HG03103 (cell line): Measurements from ENCODE around the gene ATP5F1B.

ENCODE experiments used
- ATAC-seq: cut with Tn5 transposase; IDR thresholded peaks from one replicate; pipeline ENCODE4 v1.9.1; 2021; ENCODE audit warnings: low read depth; ENCODE audit not compliant: unreplicated experiment

Gene ATP5F1B

GRCh38 chr12:56645717-56646446, at the start of gene ATP5F1B:
ATP5F1B (minus strand) TSS chr12:56645984; CDS start chr12:56645963, 21 bp downstream.
- peak; percentile 97 for ATAC-seq

GRCh38 chr12:56694161-56694560, 48.4 kb upstream of the ATP5F1B start:
- ATAC-seq = no peak

- ATAC-seq = no peak
Observed at GRCh38 chr12:56688846-56689109, 43.0 kb upstream of the ATP5F1B start.

GRCh38 chr12:56688129-56688845, 42.5 kb upstream of the ATP5F1B start, which contains the start of gene PTGES3:
PTGES3 (minus strand) TSS chr12:56688284; CDS start chr12:56687999, 285 bp downstream.
- peak; percentile 51 for ATAC-seq

GRCh38 chr12:56687223-56688128, 41.7 kb upstream of the ATP5F1B start:
- ATAC-seq = no peak

- ATAC-seq = no peak
Observed at GRCh38 chr12:56684745-56685359, 39.1 kb upstream of the ATP5F1B start.

- ATAC-seq = no peak
Observed at GRCh38 chr12:56682323-56682722, 36.5 kb upstream of the ATP5F1B start.

GRCh38 chr12:56679883-56680575, 34.2 kb upstream of the ATP5F1B start:
- no peak for ATAC-seq

GRCh38 chr12:56678852-56679251, 33.1 kb upstream of the ATP5F1B start:
- no peak for ATAC-seq

- ATAC-seq = no peak
Observed at GRCh38 chr12:56677680-56678079, 31.9 kb upstream of the ATP5F1B start.

- no peak for ATAC-seq
Observed at GRCh38 chr12:56676851-56677580, 31.2 kb upstream of the ATP5F1B start.

- ATAC-seq = no peak
Observed at GRCh38 chr12:56671608-56672007, 25.8 kb upstream of the ATP5F1B start.

GRCh38 chr12:56670836-56671235, 25.1 kb upstream of the ATP5F1B start:
- no peak for ATAC-seq

GRCh38 chr12:56668197-56668457, 22.3 kb upstream of the ATP5F1B start:
- no peak for ATAC-seq

- no peak for ATAC-seq
Observed at GRCh38 chr12:56661979-56662638, 16.3 kb upstream of the ATP5F1B start.

- no peak for ATAC-seq
Observed at GRCh38 chr12:56661560-56661959, 15.8 kb upstream of the ATP5F1B start.

- ATAC-seq = no peak
Observed at GRCh38 chr12:56658921-56659320, 13.1 kb upstream of the ATP5F1B start.

GRCh38 chr12:56657416-56658379, 11.9 kb upstream of the ATP5F1B start:
- no peak for ATAC-seq
